Parathyroid adenoma (tissue), 2 donors: Measurements from ENCODE around the gene BMPR2.
A peak's percentile ranks its signal among the peaks of the same experiment; 100 is the strongest.
"Not testable (repeated sequence)": the region's sequence is repeated elsewhere in the genome, so short reads cannot be mapped to it uniquely, and the experiment has no call there.

ENCODE experiments used
- H2AFZ ChIP-seq: fragments of 300-600 bp; sonication (generic); one replicate; pipeline ENCODE4 v1.7.0; 2017; ENCODE audit warnings: antibody characterized with exemption, mild to moderate bottlenecking
- H3K27ac ChIP-seq: fragments of 300-600 bp; sonication (generic); one replicate; pipeline ENCODE4 v1.7.0; 2017
- H3K27me3 ChIP-seq: fragments of 300-600 bp; sonication (generic); one replicate; pipeline ENCODE4 v1.7.0; 2017; ENCODE audit warnings: low read length; ENCODE audit not compliant: control insufficient read depth, insufficient read depth
- H3K36me3 ChIP-seq: fragments of 300-600 bp; sonication (generic); one replicate; pipeline ENCODE4 v1.7.0; 2017; ENCODE audit warnings: low read length; ENCODE audit not compliant: control insufficient read depth, insufficient read depth
- H3K4me1 ChIP-seq: fragments of 300-600 bp; sonication (generic); one replicate; pipeline ENCODE4 v1.7.0; 2017; ENCODE audit warnings: control low read depth
- H3K4me2 ChIP-seq: fragments of 300-600 bp; sonication (generic); one replicate; pipeline ENCODE4 v1.7.0; 2017; ENCODE audit warnings: low read length
- H3K4me3 ChIP-seq: fragments of 300-600 bp; sonication (generic); one replicate; pipeline ENCODE4 v1.7.0; 2017; ENCODE audit warnings: low read depth, low read length
- H3K79me2 ChIP-seq: fragments of 300-600 bp; sonication (generic); one replicate; pipeline ENCODE4 v1.7.0; 2017; ENCODE audit warnings: control low read depth
- H3K9ac ChIP-seq: fragments of 300-600 bp; sonication (generic); one replicate; pipeline ENCODE4 v1.7.0; 2017; ENCODE audit warnings: mild to moderate bottlenecking
- H3K9me3 ChIP-seq: fragments of 300-600 bp; sonication (generic); one replicate; pipeline ENCODE4 v1.7.0; 2017; ENCODE audit warnings: low read length; ENCODE audit not compliant: control insufficient read depth
- CTCF ChIP-seq: fragments of 300-600 bp; sonication (generic); IDR thresholded peaks from one replicate; pipeline ENCODE4 v1.7.0; 2017; ENCODE audit warnings: antibody characterized with exemption, mild to moderate bottlenecking
- donor health status: primary hyperparathyroidism.

BMPR2 gene

GRCh38 chr2:202373490-202373889, 2.6 kb upstream of the BMPR2 start:
- no peak for TF ChIP-seq CTCF
- H3K4me3 ChIP-seq: no peak overlapping the region

GRCh38 chr2:202374383-202374782, 1.7 kb upstream of the BMPR2 start:
- Histone ChIP-seq H3K27ac (peak overlapping the region; percentile 94), H2AFZ (peak overlapping the region; percentile 73), H3K4me2 (peak overlapping the region; percentile 76), H3K4me3 (peak overlapping the region; percentile 96)
- not testable (repeated sequence) for H3K36me3 ChIP-seq, H3K79me2 ChIP-seq, H3K4me1 ChIP-seq, H3K9ac ChIP-seq, H3K27me3 ChIP-seq, H3K9me3 ChIP-seq

More at GRCh38 chr2:202373490-202373889, 2.6 kb upstream of the BMPR2 start:
- Histone ChIP-seq H2AFZ (no peak overlapping the region), H3K4me1 (no peaks in the 10 kb centered on the region), H3K36me3 (no peaks in the 10 kb centered on the region), H3K9ac (no peak overlapping the region), H3K9me3 (no peaks in the 10 kb centered on the region), H3K27ac (no peak overlapping the region), H3K27me3 (no peaks in the 10 kb centered on the region), H3K4me2 (no peak overlapping the region), H3K79me2 (peaks cover 3% of the 10 kb centered on the region)

- H3K27me3 ChIP-seq: no peaks in the 10 kb centered on the region
- H3K4me3 ChIP-seq: peak overlapping the region; percentile 96
- H3K27ac ChIP-seq: peak overlapping the region; percentile 94
- peak overlapping the region; percentile 73 for H2AFZ ChIP-seq
- H3K79me2 ChIP-seq: peaks cover 13% of the 10 kb centered on the region
- peak overlapping the region; percentile 57 for H3K9ac ChIP-seq
- peak overlapping the region; percentile 76 for H3K4me2 ChIP-seq
- H3K36me3 ChIP-seq: no peaks in the 10 kb centered on the region
- peaks cover 9% of the 10 kb centered on the region for H3K4me1 ChIP-seq
- no peak for TF ChIP-seq CTCF
- no peaks in the 10 kb centered on the region for H3K9me3 ChIP-seq
These were observed 1.0 kb upstream of the BMPR2 start for GRCh38 chr2:202375033-202375608.

- peak overlapping the region; percentile 94 for H3K27ac ChIP-seq
- peak overlapping the region; percentile 98 for H3K9ac ChIP-seq
- H3K36me3 ChIP-seq: no peaks in the 10 kb centered on the region
- no peaks in the 10 kb centered on the region for H3K9me3 ChIP-seq
- no peaks in the 10 kb centered on the region for H3K27me3 ChIP-seq
- peaks cover 27% of the 10 kb centered on the region for H3K79me2 ChIP-seq
- H3K4me2 ChIP-seq: peak overlapping the region; percentile 80
- peak overlapping the region; percentile 96 for H2AFZ ChIP-seq
- H3K4me1 ChIP-seq: peaks cover 9% of the 10 kb centered on the region
- TF ChIP-seq CTCF: peak; percentile 7
- H3K4me3 ChIP-seq: peak overlapping the region; percentile 96
These were observed 506 bp downstream of the BMPR2 start for GRCh38 chr2:202376460-202377206.

- peak overlapping the region; percentile 96 for H3K4me3 ChIP-seq
- no peak for TF ChIP-seq CTCF
- H3K9ac ChIP-seq: peak overlapping the region; percentile 98
- no peaks in the 10 kb centered on the region for H3K27me3 ChIP-seq
- peak overlapping the region; percentile 94 for H3K27ac ChIP-seq
- no peaks in the 10 kb centered on the region for H3K36me3 ChIP-seq
- H3K9me3 ChIP-seq: no peaks in the 10 kb centered on the region
- H3K79me2 ChIP-seq: peaks cover 32% of the 10 kb centered on the region
- peak overlapping the region; percentile 80 for H3K4me2 ChIP-seq
- H2AFZ ChIP-seq: peak overlapping the region; percentile 96
- H3K4me1 ChIP-seq: peaks cover 9% of the 10 kb centered on the region
These were observed 1.2 kb downstream of the BMPR2 start for GRCh38 chr2:202377207-202377761.
